Measurements from ENCODE around the gene PLA2G4E.

Gene PLA2G4E

GRCh38 chr15:42056934-42057798, 36.3 kb upstream of the PLA2G4E start:
- in situ Hi-C loops (cut with MboI; ENCODE audit: low sequenced_read_pairs) = loop anchor here (5.0 to 25.0 kb wide), 2 partner anchors 65 to 1145 kb away; no protein-coding TSS in a partner anchor

GRCh38 chr15:42053914-42054313, 33.1 kb upstream of the PLA2G4E start:
- in situ Hi-C loops (cut with MboI; ENCODE audit: low sequenced_read_pairs) = loop anchor here (25.0 kb wide), 1 partner anchor 1142 kb away; no protein-coding TSS in a partner anchor

GRCh38 chr15:42053010-42053409, 32.2 kb upstream of the PLA2G4E start:
- in situ Hi-C loops (cut with MboI; ENCODE audit: low sequenced_read_pairs) = loop anchor here (25.0 kb wide), 1 partner anchor 1141 kb away; no protein-coding TSS in a partner anchor

GRCh38 chr15:42050484-42051255, 29.8 kb upstream of the PLA2G4E start:
- in situ Hi-C loops (cut with MboI; ENCODE audit: low sequenced_read_pairs) = loop anchor here (25.0 kb wide), 1 partner anchor 1138 kb away; no protein-coding TSS in a partner anchor

GRCh38 chr15:42048821-42049200, 28.0 kb upstream of the PLA2G4E start:
- in situ Hi-C loops (cut with MboI; ENCODE audit: low sequenced_read_pairs) = no loop called here

- in situ Hi-C loops (cut with MboI; ENCODE audit: low sequenced_read_pairs) = no loop called here
Measured at GRCh38 chr15:42048080-42048820, 27.4 kb upstream of the PLA2G4E start.

- in situ Hi-C loops (cut with MboI; ENCODE audit: low sequenced_read_pairs) = no loop called here
Measured at GRCh38 chr15:42046597-42046996, 25.8 kb upstream of the PLA2G4E start.

GRCh38 chr15:42045211-42045615, 24.4 kb upstream of the PLA2G4E start:
- in situ Hi-C loops (cut with MboI; ENCODE audit: low sequenced_read_pairs) = no loop called here

GRCh38 chr15:42042602-42043400, 22.0 kb upstream of the PLA2G4E start:
- in situ Hi-C loops (cut with MboI; ENCODE audit: low sequenced_read_pairs) = no loop called here

GRCh38 chr15:42038401-42038800, 17.6 kb upstream of the PLA2G4E start:
- in situ Hi-C loops (cut with MboI; ENCODE audit: low sequenced_read_pairs) = no loop called here

- in situ Hi-C loops (cut with MboI; ENCODE audit: low sequenced_read_pairs) = no loop called here
Measured at GRCh38 chr15:42037656-42038055, 16.8 kb upstream of the PLA2G4E start.

- in situ Hi-C loops (cut with MboI; ENCODE audit: low sequenced_read_pairs) = no loop called here
Measured at GRCh38 chr15:42036966-42037365, 16.1 kb upstream of the PLA2G4E start.

GRCh38 chr15:42036112-42036905, 15.5 kb upstream of the PLA2G4E start:
- in situ Hi-C loops (cut with MboI; ENCODE audit: low sequenced_read_pairs) = no loop called here

GRCh38 chr15:42035435-42035761, 14.6 kb upstream of the PLA2G4E start:
- in situ Hi-C loops (cut with MboI; ENCODE audit: low sequenced_read_pairs) = no loop called here

- in situ Hi-C loops (cut with MboI; ENCODE audit: low sequenced_read_pairs) = no loop called here
Measured at GRCh38 chr15:42034628-42035434, 14.0 kb upstream of the PLA2G4E start.

GRCh38 chr15:42033214-42033873, 12.5 kb upstream of the PLA2G4E start:
- in situ Hi-C loops (cut with MboI; ENCODE audit: low sequenced_read_pairs) = no loop called here

- in situ Hi-C loops (cut with MboI; ENCODE audit: low sequenced_read_pairs) = no loop called here
Measured at GRCh38 chr15:42032376-42033213, 11.8 kb upstream of the PLA2G4E start.
